HG03196 (cell line): ENCODE results near the gene TPX2.

Source experiments
- ATAC-seq: cut with Tn5 transposase; IDR thresholded peaks from one replicate; pipeline ENCODE4 v1.9.1; 2021; ENCODE audit not compliant: unreplicated experiment

TPX2 gene

GRCh38 chr20:31705598-31706597, 33.2 kb upstream of the TPX2 start:
- peak; percentile 80 for ATAC-seq

- ATAC-seq: no peak
These were observed 32.4 kb upstream of the TPX2 start for GRCh38 chr20:31706607-31707257.

- ATAC-seq: no peak
These were observed 31.9 kb upstream of the TPX2 start for GRCh38 chr20:31707258-31707615.

GRCh38 chr20:31707994-31708735, 30.9 kb upstream of the TPX2 start:
- ATAC-seq: no peak

- no peak for ATAC-seq
These were observed 30.2 kb upstream of the TPX2 start for GRCh38 chr20:31708736-31709534.

- ATAC-seq: no peak
These were observed 29.2 kb upstream of the TPX2 start for GRCh38 chr20:31709939-31710338.

GRCh38 chr20:31710423-31711108, 28.5 kb upstream of the TPX2 start:
- ATAC-seq: no peak

GRCh38 chr20:31711179-31712111, 27.6 kb upstream of the TPX2 start:
- ATAC-seq: no peak

GRCh38 chr20:31712112-31712553, 27.0 kb upstream of the TPX2 start:
- ATAC-seq: no peak

- ATAC-seq: no peak
These were observed 26.4 kb upstream of the TPX2 start for GRCh38 chr20:31712564-31713311.

GRCh38 chr20:31713312-31714273, 25.5 kb upstream of the TPX2 start:
- ATAC-seq: no peak

GRCh38 chr20:31715766-31716165, 23.3 kb upstream of the TPX2 start:
- ATAC-seq: no peak

- ATAC-seq: no peak
These were observed 22.7 kb upstream of the TPX2 start for GRCh38 chr20:31716351-31716750.

- no peak for ATAC-seq
These were observed 22.1 kb upstream of the TPX2 start for GRCh38 chr20:31716818-31717477.

GRCh38 chr20:31717478-31718201, 21.4 kb upstream of the TPX2 start:
- no peak for ATAC-seq
